Neural cell (in vitro differentiated cells): Measurements from ENCODE around the gene MINK1.

Experiments
- EZH2 ChIP-seq: fragments of 200-600, 300-800 bp; shearing (Covaris generic), sonication (generic); IDR thresholded peaks from 2 replicates; pipeline ENCODE4 v1.6.1; 2014; ENCODE audit warnings: antibody characterized with exemption, low read length, borderline replicate concordance, mild to moderate bottlenecking; ENCODE audit not compliant: insufficient read depth, poor library complexity, severe bottlenecking
- MXI1 ChIP-seq: fragments of 450-650 bp; conservative IDR thresholded peaks from 2 replicates; pipeline ENCODE4 v1.6.1; 2014; ENCODE audit warnings: antibody characterized with exemption, mild to moderate bottlenecking; ENCODE audit not compliant: poor library complexity, severe bottlenecking
- RAD21 ChIP-seq: fragments of 450-650 bp; conservative IDR thresholded peaks from 2 replicates; pipeline ENCODE4 v1.6.1; 2014; ENCODE audit warnings: antibody characterized with exemption, mild to moderate bottlenecking, moderate library complexity
- SMC3 ChIP-seq: fragments of 450-650 bp; conservative IDR thresholded peaks from 2 replicates; pipeline ENCODE4 v1.6.1; 2014; ENCODE audit warnings: antibody characterized with exemption, mild to moderate bottlenecking, moderate library complexity; ENCODE audit not compliant: poor library complexity
- TF ChIP-seq, protein P1 (sequence below): IDR thresholded peaks from 2 replicates; pipeline ENCODE4 v1.6.1; 2012; ENCODE audit warnings: borderline replicate concordance
- TF ChIP-seq, protein P2 (sequence below): fragments of 450-650 bp; IDR thresholded peaks from 2 replicates; pipeline ENCODE4 v1.5.1; 2014; ENCODE audit warnings: antibody characterized with exemption, mild to moderate bottlenecking, moderate library complexity; ENCODE audit not compliant: poor library complexity, severe bottlenecking

DNA sequence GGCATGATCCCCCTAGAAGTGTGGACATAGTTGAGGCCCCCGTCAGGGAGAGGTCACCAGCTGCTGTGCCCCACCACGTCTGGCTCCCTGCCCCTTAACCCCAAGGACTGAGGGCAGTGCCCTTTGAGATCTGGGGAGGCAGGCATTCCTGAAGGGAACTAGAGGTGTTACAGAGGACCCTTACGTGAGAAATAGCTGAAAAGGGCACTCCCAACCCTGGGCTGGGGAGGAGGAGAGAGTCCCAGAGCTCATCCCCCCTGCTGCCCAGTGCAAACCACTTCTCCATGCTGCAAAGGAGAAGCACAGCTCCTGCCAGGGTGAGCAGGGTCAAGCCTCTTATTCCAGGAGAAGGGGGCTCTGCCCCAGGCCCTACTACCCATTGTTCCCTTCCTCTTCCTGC lies 10.3 kb upstream of the MINK1 start:
- TF ChIP-seq RAD21 (no peak), SMC3 (no peak), EZH2 (no peak), MXI1 (no peak)
- TF ChIP-seq, protein P1, sequence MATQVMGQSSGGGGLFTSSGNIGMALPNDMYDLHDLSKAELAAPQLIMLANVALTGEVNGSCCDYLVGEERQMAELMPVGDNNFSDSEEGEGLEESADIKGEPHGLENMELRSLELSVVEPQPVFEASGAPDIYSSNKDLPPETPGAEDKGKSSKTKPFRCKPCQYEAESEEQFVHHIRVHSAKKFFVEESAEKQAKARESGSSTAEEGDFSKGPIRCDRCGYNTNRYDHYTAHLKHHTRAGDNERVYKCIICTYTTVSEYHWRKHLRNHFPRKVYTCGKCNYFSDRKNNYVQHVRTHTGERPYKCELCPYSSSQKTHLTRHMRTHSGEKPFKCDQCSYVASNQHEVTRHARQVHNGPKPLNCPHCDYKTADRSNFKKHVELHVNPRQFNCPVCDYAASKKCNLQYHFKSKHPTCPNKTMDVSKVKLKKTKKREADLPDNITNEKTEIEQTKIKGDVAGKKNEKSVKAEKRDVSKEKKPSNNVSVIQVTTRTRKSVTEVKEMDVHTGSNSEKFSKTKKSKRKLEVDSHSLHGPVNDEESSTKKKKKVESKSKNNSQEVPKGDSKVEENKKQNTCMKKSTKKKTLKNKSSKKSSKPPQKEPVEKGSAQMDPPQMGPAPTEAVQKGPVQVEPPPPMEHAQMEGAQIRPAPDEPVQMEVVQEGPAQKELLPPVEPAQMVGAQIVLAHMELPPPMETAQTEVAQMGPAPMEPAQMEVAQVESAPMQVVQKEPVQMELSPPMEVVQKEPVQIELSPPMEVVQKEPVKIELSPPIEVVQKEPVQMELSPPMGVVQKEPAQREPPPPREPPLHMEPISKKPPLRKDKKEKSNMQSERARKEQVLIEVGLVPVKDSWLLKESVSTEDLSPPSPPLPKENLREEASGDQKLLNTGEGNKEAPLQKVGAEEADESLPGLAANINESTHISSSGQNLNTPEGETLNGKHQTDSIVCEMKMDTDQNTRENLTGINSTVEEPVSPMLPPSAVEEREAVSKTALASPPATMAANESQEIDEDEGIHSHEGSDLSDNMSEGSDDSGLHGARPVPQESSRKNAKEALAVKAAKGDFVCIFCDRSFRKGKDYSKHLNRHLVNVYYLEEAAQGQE = no peak
- TF ChIP-seq, protein P2, sequence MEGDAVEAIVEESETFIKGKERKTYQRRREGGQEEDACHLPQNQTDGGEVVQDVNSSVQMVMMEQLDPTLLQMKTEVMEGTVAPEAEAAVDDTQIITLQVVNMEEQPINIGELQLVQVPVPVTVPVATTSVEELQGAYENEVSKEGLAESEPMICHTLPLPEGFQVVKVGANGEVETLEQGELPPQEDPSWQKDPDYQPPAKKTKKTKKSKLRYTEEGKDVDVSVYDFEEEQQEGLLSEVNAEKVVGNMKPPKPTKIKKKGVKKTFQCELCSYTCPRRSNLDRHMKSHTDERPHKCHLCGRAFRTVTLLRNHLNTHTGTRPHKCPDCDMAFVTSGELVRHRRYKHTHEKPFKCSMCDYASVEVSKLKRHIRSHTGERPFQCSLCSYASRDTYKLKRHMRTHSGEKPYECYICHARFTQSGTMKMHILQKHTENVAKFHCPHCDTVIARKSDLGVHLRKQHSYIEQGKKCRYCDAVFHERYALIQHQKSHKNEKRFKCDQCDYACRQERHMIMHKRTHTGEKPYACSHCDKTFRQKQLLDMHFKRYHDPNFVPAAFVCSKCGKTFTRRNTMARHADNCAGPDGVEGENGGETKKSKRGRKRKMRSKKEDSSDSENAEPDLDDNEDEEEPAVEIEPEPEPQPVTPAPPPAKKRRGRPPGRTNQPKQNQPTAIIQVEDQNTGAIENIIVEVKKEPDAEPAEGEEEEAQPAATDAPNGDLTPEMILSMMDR = no peak
